Astrocyte of the cerebellum (primary cell): ENCODE results near the gene VDR.

ENCODE experiments used
- DNase-seq: peaks from one replicate; pipeline ENCODE4 v3.0.0-alpha.2; 2011; ENCODE audit warnings: low read depth
- H3K4me3 ChIP-seq: 2 replicates; pipeline ENCODE4 v1.5.1; 2011; ENCODE audit warnings: mild to moderate bottlenecking, low read depth, low read length, moderate library complexity
- in situ Hi-C: cut with HindIII; loops from 2 replicates; pipeline ENCODE4 v1.10.0; 2017; ENCODE audit warnings: low sequenced_read_pairs
- TF ChIP-seq, protein P1 (sequence below): IDR thresholded peaks from 2 replicates; pipeline ENCODE4 v1.5.1; 2012; ENCODE audit warnings: low read length, low read depth, moderate library complexity, mild to moderate bottlenecking; ENCODE audit errors: missing control alignments

VDR gene

DNA sequence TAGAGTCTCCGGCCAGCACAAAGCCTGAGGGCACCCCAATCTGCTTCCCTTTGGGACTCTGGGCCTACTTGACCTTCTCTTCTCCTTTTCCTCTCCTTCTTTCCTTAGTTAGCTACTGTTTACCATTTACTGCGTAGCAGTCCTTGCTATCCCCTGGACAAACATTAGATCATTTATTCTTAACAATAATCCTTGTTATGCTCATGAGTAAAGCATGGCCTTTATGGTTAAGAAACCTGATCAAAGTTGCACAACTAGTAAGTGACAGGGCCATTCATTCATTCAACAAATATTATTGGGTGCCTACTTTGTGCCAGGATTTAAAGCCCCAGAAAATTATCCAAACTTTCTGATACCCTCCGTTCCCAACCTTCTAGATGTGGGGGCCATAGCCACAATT is 81.9 kb downstream of the VDR start:
- TF ChIP-seq, protein P1, sequence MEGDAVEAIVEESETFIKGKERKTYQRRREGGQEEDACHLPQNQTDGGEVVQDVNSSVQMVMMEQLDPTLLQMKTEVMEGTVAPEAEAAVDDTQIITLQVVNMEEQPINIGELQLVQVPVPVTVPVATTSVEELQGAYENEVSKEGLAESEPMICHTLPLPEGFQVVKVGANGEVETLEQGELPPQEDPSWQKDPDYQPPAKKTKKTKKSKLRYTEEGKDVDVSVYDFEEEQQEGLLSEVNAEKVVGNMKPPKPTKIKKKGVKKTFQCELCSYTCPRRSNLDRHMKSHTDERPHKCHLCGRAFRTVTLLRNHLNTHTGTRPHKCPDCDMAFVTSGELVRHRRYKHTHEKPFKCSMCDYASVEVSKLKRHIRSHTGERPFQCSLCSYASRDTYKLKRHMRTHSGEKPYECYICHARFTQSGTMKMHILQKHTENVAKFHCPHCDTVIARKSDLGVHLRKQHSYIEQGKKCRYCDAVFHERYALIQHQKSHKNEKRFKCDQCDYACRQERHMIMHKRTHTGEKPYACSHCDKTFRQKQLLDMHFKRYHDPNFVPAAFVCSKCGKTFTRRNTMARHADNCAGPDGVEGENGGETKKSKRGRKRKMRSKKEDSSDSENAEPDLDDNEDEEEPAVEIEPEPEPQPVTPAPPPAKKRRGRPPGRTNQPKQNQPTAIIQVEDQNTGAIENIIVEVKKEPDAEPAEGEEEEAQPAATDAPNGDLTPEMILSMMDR = no peak
- in situ Hi-C loops = no loop called here
- H3K4me3 ChIP-seq = no peak overlapping the region
- no peak for DNase-seq

- TF ChIP-seq, protein P1 = no peak
- no peak overlapping the region for H3K4me3 ChIP-seq
- no peak for DNase-seq
- in situ Hi-C loops = no loop called here
Observed at GRCh38 chr12:47822401-47822800, 82.4 kb downstream of the VDR start.

- DNase-seq = no peak
- no peak overlapping the region for H3K4me3 ChIP-seq
- TF ChIP-seq, protein P1 = no peak
- in situ Hi-C loops = no loop called here
Observed at GRCh38 chr12:47821346-47821706, 83.5 kb downstream of the VDR start.

GRCh38 chr12:47820631-47821345 is 84.0 kb downstream of the VDR start:
- TF ChIP-seq, protein P1 = no peak
- in situ Hi-C loops = no loop called here
- peak overlapping the region; percentile 64 for H3K4me3 ChIP-seq
- peak; percentile 90 for DNase-seq

DNA sequence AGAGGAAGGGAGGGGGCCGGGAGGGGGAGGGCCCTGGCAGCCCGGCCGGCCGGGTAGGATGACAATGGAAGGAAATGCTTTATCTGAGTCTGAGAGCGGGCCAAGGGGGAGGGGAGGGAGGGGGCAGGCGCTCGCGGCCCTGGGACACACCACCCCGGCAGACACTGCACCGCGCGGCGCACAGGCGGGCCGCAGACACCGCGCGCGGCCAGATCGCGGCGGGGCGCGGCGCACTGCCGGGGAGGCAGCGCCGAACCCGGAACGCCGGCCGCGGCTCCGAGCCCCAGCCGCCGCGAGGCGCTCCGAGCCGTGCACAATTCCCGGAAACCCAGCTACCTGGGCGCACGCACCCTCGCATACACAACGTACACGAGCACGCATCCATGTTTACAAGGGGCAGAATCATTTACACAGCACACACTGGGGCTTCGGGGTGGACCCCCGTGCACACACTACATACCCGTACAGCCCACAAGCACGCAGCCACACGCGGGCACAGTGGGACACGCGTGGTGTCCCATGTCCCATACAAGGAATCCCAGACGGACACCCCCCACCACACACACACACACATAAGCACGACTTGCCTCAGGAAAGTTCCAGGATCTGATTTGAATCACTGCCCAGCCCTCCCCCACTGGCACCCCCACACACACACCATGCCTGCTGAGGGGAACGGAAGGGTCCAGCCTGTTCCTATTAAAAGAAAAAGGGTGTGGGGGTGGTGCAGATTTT is 84.7 kb downstream of the VDR start, which contains the start of gene HDAC7:
Gene HDAC7, minus strand, starts transcription at position 8 of the 735 bp plus-strand sequence. CDS start 118 bp downstream, outside the sequence.
- in situ Hi-C loops = no loop called here

DNA sequence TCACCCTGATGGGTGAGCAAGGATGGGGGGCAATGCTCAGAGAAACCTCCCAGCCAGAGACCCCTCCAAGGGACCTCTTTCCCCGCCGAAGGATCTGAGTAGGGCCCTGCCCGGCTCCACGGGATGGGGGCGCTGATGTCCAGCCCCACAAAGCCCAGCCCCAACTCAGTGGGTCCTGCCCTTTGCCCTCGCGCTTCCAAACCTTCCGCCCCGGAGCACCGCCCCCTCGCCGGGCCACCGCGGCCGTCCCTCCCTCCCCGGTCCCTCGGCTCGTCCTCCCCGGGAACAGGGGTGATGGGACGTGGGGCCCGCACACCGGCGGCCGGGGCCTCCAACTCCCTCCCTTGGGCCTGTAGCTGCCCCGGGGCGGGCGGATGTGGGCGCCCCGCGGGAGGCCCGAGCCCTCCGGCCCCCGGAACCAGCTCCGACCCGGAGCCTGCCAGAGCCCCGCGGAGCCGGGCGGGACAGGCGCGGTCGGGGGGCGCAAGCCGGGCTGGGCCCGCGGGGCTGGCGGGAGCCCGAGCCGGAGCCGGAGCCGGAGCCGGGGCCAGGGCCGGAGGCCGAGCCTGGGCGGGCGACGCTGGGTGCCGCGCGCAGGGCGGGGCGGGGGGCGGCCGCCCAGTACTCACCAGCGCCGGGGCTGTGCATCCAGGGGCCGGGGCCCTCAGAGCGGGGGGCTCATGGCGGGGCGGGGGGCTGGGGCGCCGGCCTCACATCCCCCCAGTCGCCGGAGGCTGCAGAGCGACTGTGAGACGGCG is 85.5 kb downstream of the VDR start:
- no peak for DNase-seq
- in situ Hi-C loops = no loop called here
- TF ChIP-seq, protein P1 = peak; percentile 36
- peak overlapping the region; percentile 64 for H3K4me3 ChIP-seq

More for the DNA sequence above, 84.7 kb downstream of the VDR start, which contains the start of gene HDAC7:
- TF ChIP-seq, protein P1 = no peak
- no peak for DNase-seq
- peak within 1 kb of the TSS; percentile 64 for H3K4me3 ChIP-seq
